C1 segment of cervical spinal cord (tissue), 14 donors: ENCODE data around the gene RAB24.
A peak's percentile ranks its signal among the peaks of the same experiment; 100 is the strongest.
"Not testable (repeated sequence)": the region's sequence is repeated elsewhere in the genome, so short reads cannot be mapped to it uniquely, and the experiment has no call there.

Source experiments
- DNase-seq, 14 donors: peaks; one replicate each; lab custom pipeline; 2025; lab: John Stamatoyannopoulos, UW

RAB24 gene

DNA sequence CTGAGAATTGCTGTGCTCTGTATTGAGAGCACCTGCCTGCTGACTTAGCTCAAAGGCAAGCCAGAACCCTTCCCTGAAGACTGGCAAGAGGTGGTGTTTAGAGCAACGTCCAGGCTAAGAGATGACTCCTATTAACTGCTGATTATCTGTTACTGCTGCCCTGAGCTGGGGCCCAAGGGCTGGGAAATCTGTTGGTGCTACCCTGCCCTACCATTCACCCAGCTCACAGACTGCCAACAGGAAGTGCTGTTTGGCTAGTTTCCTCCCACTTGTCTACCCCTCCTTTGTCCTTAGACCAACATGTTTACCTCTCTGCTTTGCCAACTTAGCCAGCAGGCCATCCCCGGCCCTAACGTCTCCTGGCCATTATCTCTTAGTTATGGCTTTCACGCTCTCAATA, 6.9 kb downstream of the RAB24 start:
- no peak for DNase-seq

- no peak for DNase-seq
Measured at GRCh38 chr5:177295924-177296323, 7.6 kb downstream of the RAB24 start.

GRCh38 chr5:177294632-177295031, 8.9 kb downstream of the RAB24 start:
- peak in 1 of 14 donors; percentile 39 for DNase-seq

DNA sequence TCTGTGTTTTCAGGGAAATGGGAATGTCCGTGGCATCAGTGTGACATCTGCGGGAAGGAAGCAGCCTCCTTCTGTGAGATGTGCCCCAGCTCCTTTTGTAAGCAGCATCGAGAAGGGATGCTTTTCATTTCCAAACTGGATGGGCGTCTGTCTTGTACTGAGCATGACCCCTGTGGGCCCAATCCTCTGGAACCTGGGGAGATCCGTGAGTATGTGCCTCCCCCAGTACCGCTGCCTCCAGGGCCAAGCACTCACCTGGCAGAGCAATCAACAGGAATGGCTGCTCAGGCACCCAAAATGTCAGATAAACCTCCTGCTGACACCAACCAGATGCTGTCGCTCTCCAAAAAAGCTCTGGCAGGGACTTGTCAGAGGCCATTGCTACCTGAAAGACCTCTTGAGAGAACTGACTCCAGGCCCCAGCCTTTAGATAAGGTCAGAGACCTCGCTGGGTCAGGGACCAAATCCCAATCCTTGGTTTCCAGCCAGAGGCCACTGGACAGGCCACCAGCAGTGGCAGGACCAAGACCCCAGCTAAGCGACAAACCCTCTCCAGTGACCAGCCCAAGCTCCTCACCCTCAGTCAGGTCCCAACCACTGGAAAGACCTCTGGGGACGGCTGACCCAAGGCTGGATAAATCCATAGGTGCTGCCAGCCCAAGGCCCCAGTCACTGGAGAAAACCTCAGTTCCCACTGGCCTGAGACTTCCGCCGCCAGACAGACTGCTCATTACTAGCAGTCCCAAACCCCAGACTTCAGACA, 9.5 kb downstream of the RAB24 start:
- no peak for DNase-seq

- DNase-seq = no peak
Measured at GRCh38 chr5:177291735-177292134, 11.8 kb downstream of the RAB24 start.

- no peak for DNase-seq
Measured at GRCh38 chr5:177290816-177291596, 12.5 kb downstream of the RAB24 start.

DNA sequence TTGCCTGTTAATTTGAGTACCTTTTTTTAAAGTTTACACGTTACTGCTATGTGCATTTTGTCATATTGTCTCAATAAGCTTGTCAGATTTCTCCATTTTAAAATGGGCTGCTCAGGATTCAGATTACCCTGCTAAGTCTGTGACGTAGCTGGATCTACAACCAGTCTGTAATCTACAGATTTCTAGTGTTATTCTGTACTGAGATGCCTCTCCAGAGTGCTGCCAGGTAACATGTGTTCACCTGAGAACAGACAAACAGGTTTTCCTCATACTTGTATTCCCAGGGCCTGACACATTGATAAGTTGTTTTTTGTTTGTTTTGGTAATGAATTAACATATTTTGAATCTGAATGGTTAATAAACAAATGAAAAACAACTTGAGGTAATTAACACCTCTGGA, 15.3 kb downstream of the RAB24 start:
- DNase-seq = no peak

- no peak for DNase-seq
Measured at GRCh38 chr5:177276886-177277285, 26.6 kb downstream of the RAB24 start.

GRCh38 chr5:177275883-177276282, 27.6 kb downstream of the RAB24 start:
- DNase-seq = no peak

- no peak for DNase-seq
Measured at GRCh38 chr5:177271113-177271512, 32.4 kb downstream of the RAB24 start.

GRCh38 chr5:177270653-177271052, 32.9 kb downstream of the RAB24 start:
- DNase-seq = no peak

DNA sequence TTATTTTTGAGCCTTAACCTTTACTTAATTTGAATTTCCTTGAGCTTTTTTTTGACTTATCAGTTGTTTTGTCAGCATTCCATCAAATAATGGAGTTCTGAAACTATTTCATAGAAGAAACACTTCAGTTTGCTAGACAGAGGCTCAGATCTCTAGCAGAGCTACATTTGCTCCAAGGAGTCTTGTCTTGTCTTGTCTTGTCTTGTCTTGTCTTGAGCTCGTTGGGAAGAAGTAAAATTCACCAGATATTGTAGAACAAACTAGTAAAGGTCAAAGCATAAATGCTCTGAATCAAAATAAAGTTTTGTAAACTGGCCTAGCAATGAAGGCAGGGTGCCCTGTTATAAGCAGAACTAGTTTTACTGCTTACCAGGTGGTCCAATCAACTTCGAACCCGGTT, 33.5 kb downstream of the RAB24 start:
- no peak for DNase-seq

DNA sequence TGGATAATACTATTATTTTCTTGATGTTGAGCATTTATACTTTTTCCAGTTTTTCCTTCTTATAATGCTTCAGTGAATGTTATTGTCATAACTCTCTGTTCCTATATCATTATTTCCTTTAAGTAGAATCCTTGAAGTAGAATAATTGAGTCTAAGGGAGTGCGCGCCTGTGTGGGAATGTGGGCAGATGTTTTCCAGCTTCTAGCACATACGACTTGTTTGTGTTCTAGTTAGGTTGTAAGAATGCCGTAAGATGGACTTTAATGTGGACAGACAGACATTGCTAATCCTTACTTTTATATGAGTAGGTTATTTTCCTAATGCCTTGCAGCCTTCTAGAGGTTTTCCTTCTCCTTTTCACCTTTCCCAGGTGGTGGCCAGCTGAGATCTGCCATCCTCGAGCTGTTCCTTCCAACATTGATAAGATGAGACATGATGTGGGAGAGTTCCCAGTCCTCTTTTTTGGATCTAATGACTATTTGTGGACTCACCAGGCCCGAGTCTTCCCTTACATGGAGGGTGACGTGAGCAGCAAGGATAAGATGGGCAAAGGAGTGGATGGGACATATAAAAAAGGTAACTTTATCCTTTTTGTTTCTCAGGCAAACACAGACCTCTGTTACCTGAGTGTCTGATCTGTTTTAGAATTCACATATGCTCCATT, 34.2 kb downstream of the RAB24 start:
- no peak for DNase-seq

GRCh38 chr5:177265395-177265794, 38.1 kb downstream of the RAB24 start:
- DNase-seq = no peak

DNA sequence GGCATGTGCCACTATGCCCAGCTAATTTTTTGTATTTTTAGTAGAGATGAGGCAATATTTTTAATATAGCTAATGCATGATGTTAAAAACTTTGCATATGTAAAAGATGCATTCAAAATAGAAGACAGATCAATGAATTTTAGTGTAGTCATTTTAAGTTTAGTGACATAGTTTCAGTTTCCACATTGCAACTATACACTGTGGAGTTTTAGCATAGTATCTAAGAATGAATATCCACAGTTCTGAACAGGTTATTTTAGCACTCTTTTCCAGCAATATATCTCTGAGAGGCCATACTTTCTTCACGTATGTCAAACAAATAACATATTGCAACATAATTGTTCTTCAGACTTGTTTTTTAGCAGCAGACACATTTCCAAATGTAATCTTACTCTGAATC, 39.3 kb downstream of the RAB24 start:
- DNase-seq = no peak

GRCh38 chr5:177261510-177261909, 42.0 kb downstream of the RAB24 start:
- DNase-seq = no peak

GRCh38 chr5:177260961-177261360, 42.6 kb downstream of the RAB24 start:
- DNase-seq = no peak

DNA sequence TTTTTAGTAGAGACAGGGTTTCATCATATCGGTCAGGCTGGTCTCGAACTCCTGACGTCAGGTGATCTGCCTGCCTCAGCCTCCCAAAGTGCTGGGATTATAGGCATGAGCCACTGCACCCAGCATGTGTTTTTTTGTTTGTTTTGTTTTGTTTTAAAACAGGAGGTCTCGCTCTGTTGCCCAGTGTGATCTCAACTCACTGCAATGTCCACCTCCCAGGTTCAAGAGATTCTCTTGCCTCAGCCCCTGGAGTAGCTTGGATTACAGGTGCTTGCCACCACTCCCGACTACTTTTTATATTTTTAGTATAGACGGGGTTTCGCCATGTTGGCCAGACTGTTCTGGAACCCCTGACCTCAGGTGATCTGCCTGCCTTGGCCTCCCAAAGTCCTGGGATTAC, 44.8 kb downstream of the RAB24 start:
- not testable (repeated sequence) for DNase-seq

DNA sequence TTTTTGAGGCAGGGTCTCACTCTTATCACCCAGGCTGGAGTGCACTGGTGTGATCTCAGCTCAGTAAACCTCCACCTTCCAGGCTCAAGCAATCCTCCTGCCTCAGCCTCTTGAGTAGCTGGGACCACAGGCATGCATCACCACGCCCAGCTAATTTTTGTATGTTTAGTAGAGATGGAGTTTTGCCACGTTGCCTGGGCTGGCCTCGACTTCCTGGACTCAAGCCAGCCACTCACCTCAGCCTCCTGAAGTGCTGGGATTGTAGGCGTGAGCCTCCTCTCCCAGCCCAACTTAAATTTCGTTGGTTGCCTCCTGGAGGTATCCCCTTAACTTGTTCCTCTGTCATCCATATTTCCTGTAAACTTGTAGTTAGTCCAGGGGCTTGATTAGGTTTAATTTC, 47.2 kb downstream of the RAB24 start:
- no peak for DNase-seq

DNA sequence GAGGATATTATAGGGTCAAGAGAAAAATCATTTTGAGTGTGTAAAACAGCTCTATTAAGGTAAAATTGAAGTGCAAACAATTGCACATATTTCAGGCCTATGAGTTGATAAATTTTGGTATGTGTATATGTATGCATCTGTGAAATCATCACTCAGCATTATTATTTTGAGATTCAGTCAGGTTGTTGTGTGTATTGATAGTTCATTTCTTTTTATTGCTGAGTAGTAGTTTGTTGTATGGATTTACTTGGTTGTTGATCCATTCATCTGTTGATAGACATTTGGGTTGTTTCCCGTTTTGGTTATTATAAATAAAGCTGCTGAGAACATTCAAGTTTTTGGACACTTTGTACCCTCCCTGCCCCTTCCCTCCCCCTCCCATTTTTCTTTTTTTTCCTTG, 50.3 kb downstream of the RAB24 start:
- no peak for DNase-seq
